PC-3 (cell line): ENCODE results near the gene MTCL1. TPM values are rescaled to one million over a fixed set of nuclear protein-coding genes. Genes with fewer than 3 reads are reported as not detected.

Experiments used
- ATAC-seq: fragments of 200-7000 bp; cut with Tn5 transposase; 2 replicates; pipeline ENCODE4 v1.9.1; 2020; ENCODE audit warnings: mild to moderate bottlenecking, moderate library complexity
- BruUV-seq: library from RNA; stranded (reverse); fragments of 400-500 nt; replicated peaks from 2 replicates; lab custom pipeline; 2021; lab: Mats Ljungman, UMichigan
- CTCF ChIA-PET: fragments of 300-600 bp; sonication (Branson Sonifier 250); formaldehyde crosslinking; loops from one replicate; lab custom pipeline; 2022; ENCODE audit warnings: antibody characterized with exemption; lab: Charles Lee
- POLR2A ChIA-PET: fragments of 300-600 bp; sonication (Branson Sonifier 250); formaldehyde crosslinking; loops from one replicate; lab custom pipeline; 2022; ENCODE audit warnings: antibody characterized with exemption; ENCODE audit not compliant: unreplicated experiment; lab: Charles Lee
- DNase-seq: peaks from one replicate; pipeline ENCODE4 v3.0.0-alpha.2; 2015
- H2AFZ ChIP-seq: fragments of 300-600 bp; sonication (generic); 2 replicates; pipeline ENCODE4 v1.6.0; 2016; ENCODE audit warnings: antibody characterized with exemption, low read length
- H3F3A ChIP-seq: fragments of 300-600 bp; sonication (generic); one replicate; pipeline ENCODE4 v1.6.0; 2017; ENCODE audit warnings: antibody characterized with exemption, low read length, control low read depth, mild to moderate bottlenecking; ENCODE audit not compliant: unreplicated experiment
- H3K27ac ChIP-seq: fragments of 300-600 bp; sonication (generic); 2 replicates; pipeline ENCODE4 v1.5.1; 2016; ENCODE audit warnings: mild to moderate bottlenecking, low read length
- H3K27me3 ChIP-seq: fragments of 300-600 bp; sonication (generic); 2 replicates; pipeline ENCODE4 v1.6.1; 2016; ENCODE audit warnings: low read length, mixed read lengths
- H3K36me3 ChIP-seq: fragments of 300-600 bp; sonication (generic); 2 replicates; pipeline ENCODE4 v1.6.1; 2016; ENCODE audit warnings: low read depth, mixed run types, low read length, mixed read lengths
- H3K4me1 ChIP-seq: fragments of 300-600 bp; sonication (generic); 2 replicates; pipeline ENCODE4 v1.5.1; 2016; ENCODE audit warnings: low read length; ENCODE audit not compliant: insufficient read depth
- H3K4me2 ChIP-seq: fragments of 300-600 bp; sonication (generic); 2 replicates; pipeline ENCODE4 v1.6.0; 2016; ENCODE audit warnings: low read length
- H3K4me3 ChIP-seq: fragments of 300-600 bp; sonication (generic); 2 replicates; pipeline ENCODE4 v1.5.1; 2016; ENCODE audit warnings: mild to moderate bottlenecking, low read length, mixed read lengths
- H3K79me2 ChIP-seq: fragments of 300-600 bp; sonication (generic); 2 replicates; pipeline ENCODE4 v1.6.1; 2017; ENCODE audit warnings: low read length, mixed read lengths
- H3K9ac ChIP-seq: fragments of 300-600 bp; sonication (generic); 2 replicates; pipeline ENCODE4 v1.6.0; 2016; ENCODE audit warnings: mild to moderate bottlenecking, low read length
- H3K9me2 ChIP-seq: fragments of 300-600 bp; sonication (generic); replicated peaks from 2 replicates; pipeline ENCODE4 v1.6.1; 2016; ENCODE audit warnings: mixed run types, low read length, mixed read lengths
- H3K9me3 ChIP-seq: fragments of 300-600 bp; sonication (generic); 2 replicates; pipeline ENCODE4 v1.6.1; 2016; ENCODE audit warnings: low read length, mixed read lengths
- H4K20me1 ChIP-seq: fragments of 300-600 bp; sonication (generic); 2 replicates; pipeline ENCODE4 v1.6.1; 2016; ENCODE audit warnings: low read length, mixed read lengths
- EZH2 ChIP-seq: fragments of 300-600 bp; sonication (generic); IDR thresholded peaks from one replicate; pipeline ENCODE4 v1.6.1; 2017; ENCODE audit warnings: antibody characterized with exemption, mild to moderate bottlenecking, low read length; ENCODE audit not compliant: unreplicated experiment
- EZH2phosphoT487 ChIP-seq: fragments of 300-600 bp; sonication (generic); IDR thresholded peaks from 2 replicates; pipeline ENCODE4 v1.6.1; 2018; ENCODE audit warnings: mild to moderate bottlenecking, antibody characterized with exemption, low read length, borderline replicate concordance
- intact Hi-C: fragments of 100-400 bp; cut with micrococcal nuclease; formaldehyde crosslinking; loops from 2 replicates; pipeline ENCODE4 v1.9.0; 2023
- total RNA-seq: library from RNA; depleted of rRNA; stranded (reverse); fragments of >200 nt; gene quantifications from 2 replicates; pipeline ENCODE4 v1.2.3, GENCODE V29; 2014
- TF ChIP-seq, protein P1 (sequence below): fragments of 300-600 bp; sonication (generic); conservative IDR thresholded peaks from 2 replicates; pipeline ENCODE4 v1.5.1; 2017; ENCODE audit warnings: antibody characterized with exemption, low read depth, mild to moderate bottlenecking, low read length

The MTCL1 gene
- total RNA-seq, 1 experiment from 2014 or later, result 33.1 TPM

DNA sequence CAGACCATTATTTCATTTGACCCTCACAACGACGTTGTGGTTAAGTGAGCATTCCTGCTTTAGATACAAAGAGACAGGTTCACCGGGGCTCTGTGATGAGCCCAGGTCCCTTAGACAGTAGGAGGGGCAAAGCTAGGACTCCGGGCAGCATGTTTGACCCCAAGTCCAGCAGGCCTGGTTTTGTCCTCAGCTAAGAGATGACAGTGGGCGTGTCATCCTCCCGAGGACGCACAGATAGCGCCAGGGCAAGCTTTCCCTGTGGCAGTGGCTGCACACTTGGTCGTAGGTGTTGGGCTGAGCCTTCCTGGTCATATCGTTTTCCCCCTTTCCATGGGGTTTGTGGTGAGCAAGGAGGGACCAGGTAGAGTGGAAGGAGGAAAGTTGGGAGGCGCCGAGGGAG, 76.3 kb downstream of the MTCL1 start:
- no peaks in the 10 kb centered on the region for H3K9me2 ChIP-seq
- H3K9ac ChIP-seq, result no peak overlapping the region
- no peak for ATAC-seq
- no peaks in the 10 kb centered on the region for H4K20me1 ChIP-seq
- no peaks in the 10 kb centered on the region for H3K27me3 ChIP-seq
- no peaks in the 10 kb centered on the region for H3K9me3 ChIP-seq
- ChIA-PET CTCF (no interaction called here), POLR2A (no interaction called here)
- no peaks in the 10 kb centered on the region for H3K79me2 ChIP-seq
- no peak overlapping the region for H3K27ac ChIP-seq
- no peak overlapping the region for H3K4me3 ChIP-seq
- H3K4me2 ChIP-seq, result no peak overlapping the region
- H2AFZ ChIP-seq, result no peak overlapping the region
- no peaks in the 10 kb centered on the region for H3K4me1 ChIP-seq
- TF ChIP-seq EZH2, result no peak
- TF ChIP-seq EZH2phosphoT487, result no peak
- TF ChIP-seq, protein P1, sequence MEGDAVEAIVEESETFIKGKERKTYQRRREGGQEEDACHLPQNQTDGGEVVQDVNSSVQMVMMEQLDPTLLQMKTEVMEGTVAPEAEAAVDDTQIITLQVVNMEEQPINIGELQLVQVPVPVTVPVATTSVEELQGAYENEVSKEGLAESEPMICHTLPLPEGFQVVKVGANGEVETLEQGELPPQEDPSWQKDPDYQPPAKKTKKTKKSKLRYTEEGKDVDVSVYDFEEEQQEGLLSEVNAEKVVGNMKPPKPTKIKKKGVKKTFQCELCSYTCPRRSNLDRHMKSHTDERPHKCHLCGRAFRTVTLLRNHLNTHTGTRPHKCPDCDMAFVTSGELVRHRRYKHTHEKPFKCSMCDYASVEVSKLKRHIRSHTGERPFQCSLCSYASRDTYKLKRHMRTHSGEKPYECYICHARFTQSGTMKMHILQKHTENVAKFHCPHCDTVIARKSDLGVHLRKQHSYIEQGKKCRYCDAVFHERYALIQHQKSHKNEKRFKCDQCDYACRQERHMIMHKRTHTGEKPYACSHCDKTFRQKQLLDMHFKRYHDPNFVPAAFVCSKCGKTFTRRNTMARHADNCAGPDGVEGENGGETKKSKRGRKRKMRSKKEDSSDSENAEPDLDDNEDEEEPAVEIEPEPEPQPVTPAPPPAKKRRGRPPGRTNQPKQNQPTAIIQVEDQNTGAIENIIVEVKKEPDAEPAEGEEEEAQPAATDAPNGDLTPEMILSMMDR, result no peak
- H3K36me3 ChIP-seq, result no peaks in the 10 kb centered on the region; the same call in none of the 2 replicates
- H3F3A ChIP-seq, result no peaks in the 10 kb centered on the region
- no peak for DNase-seq
- intact Hi-C loops, result no loop called here
- BruUV-seq, result no TSS peak

DNA sequence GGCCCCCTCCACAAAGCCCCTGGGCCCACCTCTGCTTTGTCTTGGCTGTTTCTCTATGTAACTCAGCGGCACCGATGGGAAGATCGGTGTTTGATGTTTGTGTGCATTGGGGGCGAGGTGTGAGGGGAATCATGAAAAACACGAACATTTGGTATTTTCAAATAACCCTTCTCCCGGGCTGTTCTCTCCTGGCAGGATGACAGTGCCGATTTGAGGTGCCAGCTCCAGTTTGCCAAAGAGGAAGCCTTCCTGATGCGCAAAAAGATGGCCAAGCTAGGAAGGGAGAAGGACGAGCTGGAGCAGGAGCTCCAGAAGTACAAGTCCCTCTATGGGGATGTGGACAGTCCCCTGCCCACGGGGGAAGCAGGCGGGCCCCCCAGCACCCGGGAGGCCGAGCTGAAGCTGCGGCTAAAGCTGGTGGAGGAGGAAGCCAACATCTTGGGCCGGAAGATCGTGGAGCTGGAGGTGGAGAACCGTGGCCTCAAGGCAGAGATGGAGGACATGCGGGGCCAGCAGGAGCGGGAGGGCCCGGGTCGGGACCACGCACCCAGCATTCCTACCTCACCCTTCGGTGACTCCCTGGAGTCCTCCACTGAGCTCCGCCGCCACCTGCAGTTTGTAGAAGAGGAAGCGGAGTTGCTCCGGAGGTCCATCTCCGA, 78.1 kb downstream of the MTCL1 start:
- no peak overlapping the region for H3K27ac ChIP-seq
- no TSS peak for BruUV-seq
- peaks cover 12% of the 10 kb centered on the region for H3K36me3 ChIP-seq
- no peaks in the 10 kb centered on the region for H3K79me2 ChIP-seq
- H3K27me3 ChIP-seq, result no peaks in the 10 kb centered on the region
- intact Hi-C loops, result no loop called here
- DNase-seq (no peak), ATAC-seq (no peak)
- H3K4me2 ChIP-seq, result no peak overlapping the region
- H2AFZ ChIP-seq, result no peak overlapping the region
- H3K9me3 ChIP-seq, result no peaks in the 10 kb centered on the region
- no peaks in the 10 kb centered on the region for H3K4me1 ChIP-seq
- H3K9me2 ChIP-seq, result no peaks in the 10 kb centered on the region
- CTCF ChIA-PET, result no interaction called here
- no peak overlapping the region for H3K9ac ChIP-seq
- TF ChIP-seq EZH2phosphoT487 (no peak), EZH2 (no peak)
- TF ChIP-seq, protein P1, result no peak
- H3F3A ChIP-seq, result no peaks in the 10 kb centered on the region
- H3K4me3 ChIP-seq, result no peak overlapping the region
- POLR2A ChIA-PET, result no interaction called here
- no peaks in the 10 kb centered on the region for H4K20me1 ChIP-seq

DNA sequence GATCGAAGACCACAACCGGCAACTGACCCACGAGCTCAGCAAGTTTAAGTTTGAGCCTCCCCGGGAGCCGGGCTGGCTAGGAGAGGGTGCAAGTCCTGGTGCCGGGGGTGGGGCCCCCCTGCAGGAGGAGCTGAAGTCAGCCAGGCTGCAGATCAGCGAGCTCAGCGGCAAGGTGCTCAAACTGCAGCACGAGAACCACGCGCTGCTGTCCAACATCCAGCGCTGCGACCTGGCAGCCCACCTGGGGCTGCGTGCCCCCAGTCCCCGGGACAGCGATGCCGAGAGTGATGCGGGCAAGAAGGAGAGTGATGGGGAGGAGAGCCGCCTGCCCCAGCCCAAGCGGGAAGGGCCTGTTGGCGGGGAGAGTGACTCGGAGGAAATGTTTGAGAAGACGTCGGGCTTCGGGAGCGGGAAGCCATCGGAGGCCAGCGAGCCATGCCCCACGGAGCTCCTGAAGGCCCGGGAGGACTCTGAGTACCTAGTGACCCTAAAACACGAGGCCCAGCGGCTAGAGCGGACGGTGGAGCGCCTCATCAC, 78.7 kb downstream of the MTCL1 start:
- Histone ChIP-seq H3K4me1 (no peaks in the 10 kb centered on the region), H4K20me1 (no peaks in the 10 kb centered on the region), H2AFZ (no peak overlapping the region), H3K9me3 (no peaks in the 10 kb centered on the region), H3K36me3 (peaks cover 13% of the 10 kb centered on the region), H3F3A (no peaks in the 10 kb centered on the region), H3K79me2 (no peaks in the 10 kb centered on the region), H3K9me2 (no peaks in the 10 kb centered on the region), H3K4me2 (no peak overlapping the region), H3K9ac (no peak overlapping the region), H3K27ac (no peak overlapping the region), H3K4me3 (no peak overlapping the region), H3K27me3 (no peaks in the 10 kb centered on the region)
- TF ChIP-seq EZH2 (no peak), EZH2phosphoT487 (no peak)
- TF ChIP-seq, protein P1, result no peak
- BruUV-seq, result no TSS peak
- DNase-seq (no peak), ATAC-seq (no peak)
- POLR2A ChIA-PET, result no interaction called here
- CTCF ChIA-PET, result no interaction called here
- intact Hi-C loops, result no loop called here
